NCI-H2196 treated with DMSO at 0.1 percent for 48 hours (cell line): ENCODE results near the gene ARSK.

Experiments used
- DNase-seq: peaks from one replicate; lab custom pipeline; 2025; ENCODE audit not compliant: unreplicated experiment; lab: John Stamatoyannopoulos, UW

Gene ARSK, protein sequence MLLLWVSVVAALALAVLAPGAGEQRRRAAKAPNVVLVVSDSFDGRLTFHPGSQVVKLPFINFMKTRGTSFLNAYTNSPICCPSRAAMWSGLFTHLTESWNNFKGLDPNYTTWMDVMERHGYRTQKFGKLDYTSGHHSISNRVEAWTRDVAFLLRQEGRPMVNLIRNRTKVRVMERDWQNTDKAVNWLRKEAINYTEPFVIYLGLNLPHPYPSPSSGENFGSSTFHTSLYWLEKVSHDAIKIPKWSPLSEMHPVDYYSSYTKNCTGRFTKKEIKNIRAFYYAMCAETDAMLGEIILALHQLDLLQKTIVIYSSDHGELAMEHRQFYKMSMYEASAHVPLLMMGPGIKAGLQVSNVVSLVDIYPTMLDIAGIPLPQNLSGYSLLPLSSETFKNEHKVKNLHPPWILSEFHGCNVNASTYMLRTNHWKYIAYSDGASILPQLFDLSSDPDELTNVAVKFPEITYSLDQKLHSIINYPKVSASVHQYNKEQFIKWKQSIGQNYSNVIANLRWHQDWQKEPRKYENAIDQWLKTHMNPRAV

DNA sequence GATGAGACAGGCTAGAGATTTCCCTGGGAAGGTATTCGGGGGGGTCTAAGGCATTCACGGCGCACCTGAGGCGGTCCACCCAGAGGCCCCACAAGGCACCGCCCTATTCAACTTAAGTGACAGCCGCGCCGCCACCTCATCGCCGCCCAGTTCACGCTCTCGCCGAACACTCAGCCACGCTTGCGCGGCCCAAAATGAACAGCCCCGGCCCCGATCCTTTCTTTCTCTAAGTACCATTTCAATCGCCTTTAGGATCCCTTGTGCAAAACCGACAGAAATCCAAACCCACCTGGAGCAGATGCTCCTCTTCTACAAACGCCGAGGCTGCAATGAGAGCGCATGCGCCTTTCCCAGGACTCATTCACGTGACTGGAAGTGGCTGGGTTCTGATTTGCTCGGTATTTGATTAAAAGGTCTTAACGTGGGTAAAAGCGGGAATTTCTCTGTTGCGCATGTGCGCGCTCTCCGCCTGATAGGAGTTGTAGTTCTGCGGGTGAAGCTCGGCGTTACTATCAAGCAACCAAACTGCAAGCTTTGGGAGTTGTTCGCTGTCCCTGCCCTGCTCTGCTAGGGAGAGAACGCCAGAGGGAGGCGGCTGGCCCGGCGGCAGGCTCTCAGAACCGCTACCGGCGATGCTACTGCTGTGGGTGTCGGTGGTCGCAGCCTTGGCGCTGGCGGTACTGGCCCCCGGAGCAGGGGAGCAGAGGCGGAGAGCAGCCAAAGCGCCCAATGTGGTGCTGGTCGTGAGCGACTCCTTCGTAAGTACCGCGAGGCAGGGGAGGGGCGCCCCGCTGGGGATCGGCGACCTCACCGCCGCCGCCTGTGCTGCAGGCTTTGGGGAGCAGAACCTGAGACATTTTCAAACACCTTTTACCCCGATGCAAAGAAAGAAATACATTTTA lies at the start of gene ARSK, which contains the start of gene SKIC3:
ARSK (plus strand) TSS at position 455 of the 902 bp plus-strand sequence; CDS start at position 633, 178 bp downstream.
SKIC3 (minus strand) TSS at position 331 of the 902 bp plus-strand sequence. CDS start 7,827 bp downstream, outside the sequence.
- DNase-seq, result peak; percentile 78

DNA sequence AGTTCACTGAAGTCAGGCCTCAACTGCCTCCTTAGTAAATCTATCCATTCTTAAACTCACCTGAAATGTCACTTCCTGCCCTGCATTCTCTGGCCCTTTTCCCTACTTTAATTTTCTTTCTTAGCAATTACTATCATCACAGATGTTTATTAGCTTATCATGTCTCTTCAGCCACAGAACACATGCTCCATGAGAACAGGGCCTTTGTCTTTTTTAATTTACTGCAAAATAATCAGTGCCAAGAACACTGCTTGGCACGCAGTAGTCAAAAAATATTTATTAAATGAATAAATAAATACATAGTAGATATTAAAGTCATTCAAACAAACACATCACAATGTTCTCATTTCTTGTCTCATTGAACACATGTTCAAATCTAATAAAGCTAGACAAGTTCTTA lies 46.4 kb upstream of the ARSK start:
- DNase-seq, result no peak

DNA sequence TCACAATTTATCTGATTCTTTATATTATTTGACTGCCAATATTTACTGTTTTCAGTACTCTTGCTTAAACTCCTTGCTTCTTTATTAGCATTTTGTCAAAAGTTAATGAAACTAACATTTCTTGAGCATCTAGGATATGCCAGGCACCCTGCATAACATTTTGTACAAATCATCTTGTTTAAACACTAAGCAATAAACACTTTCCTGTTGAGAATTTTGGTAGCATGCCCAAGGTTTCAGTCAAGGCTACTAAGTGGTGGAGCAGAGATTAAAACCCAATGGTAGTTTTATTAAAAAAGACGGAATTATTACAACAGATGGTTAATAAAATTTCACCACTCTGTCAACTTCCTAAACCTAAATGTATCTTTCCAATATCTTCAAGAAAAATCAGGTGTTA lies 43.3 kb upstream of the ARSK start:
- no peak for DNase-seq

DNA sequence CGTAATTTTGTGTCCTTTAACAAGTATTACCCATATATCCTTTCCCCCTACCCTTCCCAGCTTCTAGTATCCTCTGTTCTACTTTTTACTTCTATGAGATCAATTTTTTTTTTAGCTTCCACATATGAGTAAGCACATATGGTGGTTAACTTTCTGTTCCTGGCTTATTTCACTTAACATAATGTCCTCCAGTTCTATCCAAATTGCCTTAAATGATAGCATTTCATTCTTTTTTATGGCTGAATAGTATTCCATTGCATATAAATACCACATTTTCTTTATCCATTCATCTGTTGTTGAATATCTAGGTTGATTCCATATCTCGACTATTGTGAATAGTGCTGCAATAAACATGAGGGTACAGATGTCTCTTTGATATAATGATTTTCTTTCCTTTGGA lies 36.5 kb upstream of the ARSK start:
- DNase-seq, result no peak

DNA sequence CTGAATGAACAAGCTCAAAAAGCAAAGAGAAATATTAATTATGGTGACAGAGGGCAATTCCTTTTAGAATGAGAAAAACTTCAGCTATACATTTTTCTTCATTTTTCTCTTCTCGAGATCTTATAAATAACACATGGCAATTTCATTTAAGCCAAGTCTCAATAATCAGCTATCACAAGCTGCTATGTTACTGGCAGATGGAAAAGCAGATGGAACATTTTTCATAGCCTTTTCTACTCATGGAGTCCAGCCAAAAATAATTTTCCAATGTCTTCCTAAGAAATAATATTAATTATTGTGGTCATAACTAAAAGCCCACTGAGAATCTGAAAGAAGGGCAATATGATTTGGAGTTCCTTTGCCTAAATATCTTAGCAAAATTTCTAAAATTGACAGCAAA lies 35.8 kb upstream of the ARSK start:
- DNase-seq, result no peak

DNA sequence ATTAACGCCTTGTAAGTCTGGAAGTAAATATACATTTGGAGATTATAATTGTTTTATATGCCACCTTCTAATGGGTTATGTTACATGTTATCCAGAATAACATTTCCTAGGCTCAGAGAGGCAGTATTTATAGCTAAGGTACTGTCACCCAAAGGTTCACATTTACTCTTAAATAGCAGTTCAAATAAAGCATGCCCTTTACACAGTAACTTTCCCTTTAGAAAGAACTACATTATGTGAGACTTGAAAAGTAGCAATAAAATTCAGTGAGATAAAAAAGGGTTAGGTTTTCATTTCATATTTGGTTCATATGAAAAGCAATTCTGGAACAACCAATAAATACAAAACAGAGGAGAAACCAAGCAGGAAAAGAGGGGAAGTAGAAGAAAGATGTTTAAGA lies 35.2 kb upstream of the ARSK start:
- no peak for DNase-seq

DNA sequence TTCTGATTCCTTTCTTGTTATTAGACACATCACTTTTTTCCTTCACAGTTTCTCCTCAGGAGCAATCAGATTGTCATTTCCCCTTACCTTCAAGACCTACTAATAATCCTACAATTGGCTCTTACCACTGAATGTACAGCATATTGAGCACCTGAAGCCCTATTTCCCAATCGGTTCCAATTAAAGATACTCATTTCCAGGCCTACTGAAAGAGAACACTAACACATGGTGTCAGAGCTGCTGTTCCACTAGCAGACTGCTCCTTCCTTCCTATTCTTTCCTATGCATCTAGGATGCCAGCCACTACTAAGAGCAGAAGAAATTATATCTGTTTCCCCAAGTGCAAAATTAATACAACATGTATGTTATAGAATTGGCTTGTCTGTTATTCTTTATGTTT lies 34.7 kb upstream of the ARSK start:
- no peak for DNase-seq

DNA sequence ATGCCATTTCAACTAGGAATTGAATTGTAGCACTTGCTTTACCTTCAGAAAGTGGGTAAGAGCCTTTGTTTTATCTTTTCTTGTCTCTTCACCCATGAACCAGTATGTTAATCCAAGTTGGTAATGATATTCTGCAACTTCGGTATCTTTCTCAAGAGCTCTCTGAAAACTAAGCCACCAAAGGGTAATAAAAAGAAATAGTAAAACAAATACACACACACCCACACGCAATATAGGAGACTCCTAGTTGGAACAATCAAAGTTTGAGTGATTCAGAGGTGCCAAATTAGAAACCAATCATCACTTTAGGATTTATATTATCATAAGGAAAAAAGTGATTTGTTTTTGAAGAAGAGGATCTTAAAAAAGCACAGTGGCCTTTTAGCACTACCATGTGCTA lies 30.5 kb upstream of the ARSK start:
- DNase-seq, result no peak

DNA sequence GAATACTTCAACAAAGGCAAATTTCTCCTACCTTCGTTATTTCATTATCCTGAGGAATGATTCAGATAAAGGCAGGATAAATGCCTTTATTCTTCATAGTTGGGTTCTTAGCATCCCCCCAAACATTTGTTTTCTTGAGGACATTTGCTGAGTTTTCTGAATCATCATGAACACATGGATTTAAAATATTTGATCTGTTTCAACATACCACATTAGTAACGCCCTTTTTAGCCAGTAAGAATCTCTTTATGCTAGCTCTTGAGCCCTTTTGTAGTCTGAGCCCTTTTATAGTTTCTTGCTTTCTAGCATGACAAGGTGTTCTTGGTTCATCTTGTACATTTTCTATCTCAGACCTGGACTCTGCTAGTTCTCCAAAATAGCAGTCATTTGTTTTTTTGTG lies 28.0 kb upstream of the ARSK start:
- DNase-seq, result no peak

DNA sequence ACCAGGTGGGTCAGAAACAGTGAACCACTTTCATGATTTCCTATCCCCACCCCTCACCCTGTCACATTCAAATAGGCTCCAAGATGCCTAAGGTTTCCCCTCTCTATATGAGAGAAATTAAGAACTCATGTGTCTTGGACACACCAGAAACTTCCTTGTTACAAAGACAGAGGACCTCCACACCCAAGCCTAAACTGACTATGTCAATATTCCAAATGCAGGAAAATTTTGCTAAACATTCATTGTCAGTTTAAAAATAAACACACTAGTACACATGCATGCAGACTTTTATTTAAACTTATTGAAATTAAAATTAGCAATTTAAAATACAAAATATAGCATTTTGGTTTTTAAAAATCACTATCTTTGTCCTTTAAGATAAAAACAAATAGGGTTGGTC lies 26.3 kb upstream of the ARSK start:
- no peak for DNase-seq

DNA sequence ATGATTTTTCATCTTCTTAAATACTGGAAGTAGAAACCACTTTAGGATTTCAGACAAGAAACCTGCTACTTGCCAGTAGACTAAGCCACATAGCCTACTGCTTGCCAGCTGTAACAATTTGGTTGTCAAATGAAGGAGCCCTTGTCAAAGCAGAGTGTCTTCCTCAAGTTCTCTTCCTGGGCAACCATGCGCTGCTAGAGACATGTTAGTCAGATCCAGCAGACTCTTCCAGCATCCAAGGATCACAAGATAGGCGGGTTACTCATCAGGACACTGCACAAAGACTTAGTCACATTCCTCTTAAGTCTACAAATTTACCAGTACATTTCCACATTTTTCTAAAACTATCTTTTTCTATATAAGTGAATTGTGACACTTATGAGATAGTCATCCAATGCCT lies 24.5 kb upstream of the ARSK start:
- DNase-seq, result no peak

DNA sequence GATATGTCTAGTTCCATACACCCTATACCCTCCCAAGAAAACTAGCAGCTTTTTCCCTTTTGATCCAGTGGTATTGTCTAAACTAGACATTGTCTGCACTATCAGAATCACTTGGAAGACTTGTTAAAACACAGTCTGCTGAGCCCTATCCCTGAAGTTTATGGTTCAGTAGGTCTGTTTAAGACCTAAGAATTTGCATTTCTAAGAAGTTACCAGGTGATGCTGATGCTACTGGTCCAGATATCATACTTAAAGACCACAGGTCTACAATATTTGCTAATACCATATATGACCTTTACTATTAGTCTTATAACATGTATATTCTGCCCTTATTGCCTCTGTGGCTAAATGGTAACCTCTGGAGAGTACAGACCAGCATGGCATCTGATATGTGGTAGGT lies 23.4 kb upstream of the ARSK start:
- no peak for DNase-seq

DNA sequence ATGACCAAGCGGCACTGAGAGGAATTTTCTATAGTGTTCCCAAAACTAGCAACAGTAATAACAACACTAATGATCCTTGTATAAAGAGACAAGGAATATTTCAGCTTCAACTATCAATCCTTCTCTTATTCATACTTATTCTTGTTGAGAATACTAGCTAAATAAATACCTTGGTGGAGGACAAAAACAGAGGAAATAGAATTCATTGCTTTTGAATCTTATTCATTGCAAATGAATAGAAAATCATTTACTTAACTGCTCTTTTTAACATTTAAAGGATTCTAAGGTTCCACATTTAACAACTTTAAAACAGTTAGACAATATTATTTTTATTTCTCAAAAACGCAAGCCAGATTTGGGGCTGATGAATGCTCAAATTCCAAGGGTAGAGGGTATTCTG lies 22.5 kb upstream of the ARSK start:
- DNase-seq, result no peak

DNA sequence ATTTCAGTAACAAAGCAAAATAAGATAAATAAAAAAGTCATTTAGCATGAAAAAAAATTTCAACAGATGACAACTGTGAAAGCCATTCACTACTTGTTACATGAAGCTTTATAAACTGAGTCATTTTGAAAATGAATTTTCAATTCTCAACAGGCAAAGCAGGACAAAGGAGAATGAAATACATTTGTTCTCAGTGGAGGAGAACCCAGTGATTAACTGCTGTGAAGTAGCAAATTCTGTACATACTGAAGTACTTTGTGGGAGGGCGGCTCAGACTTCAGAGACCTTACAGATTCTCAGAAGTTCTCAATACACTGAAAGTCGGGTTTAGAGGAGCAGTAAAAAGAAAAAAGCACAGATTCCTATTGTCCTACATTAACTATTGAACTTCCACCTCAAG lies 21.8 kb upstream of the ARSK start:
- no peak for DNase-seq

DNA sequence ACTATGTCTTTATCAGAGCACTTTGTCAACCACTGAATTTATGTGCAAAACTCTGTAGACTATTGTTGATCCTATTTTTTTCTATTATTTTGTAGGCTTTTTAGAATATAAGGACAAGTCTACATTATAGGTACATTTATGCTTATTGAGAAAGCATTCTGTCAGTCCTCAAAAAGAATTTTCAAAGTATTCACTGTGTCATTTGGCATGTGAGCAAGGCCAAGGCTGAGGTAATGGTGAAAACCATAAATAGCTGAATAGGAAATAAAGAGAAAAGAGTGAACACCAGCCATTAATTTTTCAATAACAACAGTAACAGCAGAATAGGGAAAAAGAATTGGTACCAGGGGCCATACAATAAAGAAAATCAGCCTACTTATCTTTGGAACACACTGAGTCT lies 21.1 kb upstream of the ARSK start:
- DNase-seq, result no peak

DNA sequence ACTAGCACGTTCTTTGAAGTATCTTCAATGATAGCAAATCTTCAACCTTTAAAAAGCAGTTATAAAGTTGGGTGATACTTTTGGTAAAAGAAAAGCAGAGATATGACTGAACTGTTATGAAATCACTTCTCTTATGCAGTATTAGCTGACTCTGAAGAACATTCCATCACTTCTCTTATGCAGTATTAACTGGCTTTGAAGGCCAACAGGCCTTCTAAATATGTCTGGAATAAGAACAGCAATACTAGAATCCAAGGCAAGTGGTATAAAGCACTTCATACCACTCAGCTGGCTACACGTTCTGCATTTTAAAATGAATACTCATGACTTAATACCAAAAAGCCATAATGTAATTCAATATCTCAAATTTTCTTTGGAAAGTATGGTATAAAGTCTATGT lies 17.4 kb upstream of the ARSK start:
- no peak for DNase-seq

DNA sequence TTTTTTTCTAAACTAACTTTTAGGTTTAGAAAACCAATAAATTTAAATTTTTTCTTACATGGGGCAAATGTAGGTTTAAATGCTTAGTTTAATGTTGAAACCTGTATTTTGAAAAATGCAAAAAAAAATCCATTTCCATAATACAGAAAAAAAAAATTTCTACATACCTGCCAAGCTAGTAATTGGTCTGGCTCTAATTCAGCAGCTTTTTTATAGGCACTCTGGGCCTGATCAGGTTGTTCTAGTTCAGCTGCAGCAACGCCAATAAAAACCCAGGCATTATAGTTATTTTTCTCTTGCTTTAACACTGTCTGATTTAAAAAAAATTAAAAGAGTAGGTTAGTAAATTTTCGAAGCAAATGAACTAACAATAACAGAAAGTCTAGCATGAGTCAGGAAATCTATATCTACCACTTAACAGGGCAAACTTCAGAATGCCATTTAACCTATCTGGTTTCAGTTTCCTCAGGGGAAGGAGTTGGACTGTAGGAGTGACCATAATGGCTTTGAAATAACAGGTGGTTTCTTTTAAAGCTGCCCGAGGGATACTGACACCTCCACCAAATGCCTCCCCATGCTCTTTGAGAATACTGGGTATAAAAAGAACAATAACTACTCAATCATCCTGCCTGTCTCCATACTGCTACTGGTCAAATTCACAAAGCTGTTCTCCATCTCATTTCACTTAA lies 11.7 kb upstream of the ARSK start:
- DNase-seq, result no peak

DNA sequence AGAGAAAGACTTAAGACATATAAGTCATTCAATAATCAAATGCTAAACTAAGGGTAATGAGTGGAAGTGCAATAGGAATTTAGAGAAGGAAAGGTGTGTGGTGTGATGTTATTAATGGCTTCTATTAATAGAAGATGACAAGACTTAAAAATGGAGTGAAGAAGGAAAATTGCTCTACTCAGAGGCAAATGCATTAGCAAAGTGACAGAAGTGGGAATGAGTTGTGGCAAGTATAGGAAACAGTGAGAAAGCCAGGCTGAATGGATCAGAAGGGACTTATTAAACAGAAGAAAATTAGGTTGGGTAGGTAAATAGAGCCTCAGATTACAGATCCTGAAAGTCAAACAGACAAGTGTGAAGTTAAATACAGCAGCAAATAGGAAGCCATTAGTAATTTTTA lies 5.9 kb upstream of the ARSK start:
- DNase-seq, result no peak

DNA sequence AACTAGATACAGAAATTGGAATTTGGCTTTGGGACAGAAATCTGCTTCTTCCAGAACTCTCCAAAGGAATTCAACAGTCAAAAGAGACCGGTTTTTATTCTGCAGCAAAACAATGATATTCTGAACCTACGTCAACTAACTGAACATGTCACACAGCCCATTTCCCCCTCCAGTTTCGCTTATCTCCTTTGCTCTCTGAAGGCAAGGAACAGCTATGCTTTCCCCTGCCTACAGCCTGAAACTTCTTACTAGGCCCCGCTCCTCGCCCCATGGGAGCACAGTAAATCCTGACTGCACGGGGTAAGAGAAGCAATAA lies 612 bp upstream of the ARSK start:
- no peak for DNase-seq

DNA sequence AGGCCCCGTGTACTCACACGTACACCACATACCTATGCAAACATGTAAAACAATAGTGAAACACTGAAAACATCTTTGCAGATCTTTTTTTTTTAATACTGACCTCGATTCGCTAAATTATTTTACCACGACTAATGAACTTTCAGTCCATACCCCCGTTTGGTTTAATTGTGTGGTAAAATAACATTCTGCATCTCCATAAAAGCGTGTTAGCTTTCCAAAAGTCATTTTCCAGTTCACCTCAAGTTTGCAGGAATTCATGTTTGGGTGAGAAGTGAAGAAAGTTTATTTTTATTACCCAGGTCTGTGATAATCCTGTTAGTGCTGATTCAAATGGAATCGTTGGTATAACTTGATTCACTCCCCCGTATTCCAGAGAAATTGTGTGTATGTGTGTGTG lies 652 bp downstream of the ARSK start:
- no peak for DNase-seq

DNA sequence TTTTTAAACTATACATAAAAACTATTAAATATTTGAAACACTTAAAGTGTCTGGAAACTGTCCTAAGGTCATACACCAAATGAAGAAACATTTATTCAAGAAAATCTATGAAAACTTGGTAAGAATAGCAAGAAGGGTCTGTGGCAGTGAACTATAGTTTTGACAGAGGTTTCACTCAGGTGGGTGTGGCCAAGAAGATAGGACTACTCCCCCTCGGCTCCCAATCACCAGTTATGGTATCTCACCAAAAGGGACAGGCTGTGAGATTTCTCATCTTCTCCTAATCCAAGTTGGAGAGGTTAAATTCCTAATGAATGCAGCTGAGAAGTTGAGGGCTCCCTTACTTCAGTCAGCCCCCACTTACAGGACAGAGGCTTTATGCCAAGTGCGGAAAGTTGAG lies 2.9 kb downstream of the ARSK start:
- no peak for DNase-seq
